Daoy (cell line): Measurements from ENCODE around the gene VPS25. TPM values are rescaled to one million over a fixed set of nuclear protein-coding genes. Genes with fewer than 3 reads are reported as not detected.

Experiments
- DNase-seq: peaks from one replicate; pipeline ENCODE4 v3.0.0-alpha.2; 2015; ENCODE audit warnings: low read depth
- total RNA-seq: library from RNA; depleted of rRNA; stranded (reverse); fragments of >200 nt; shearing (Covaris generic); gene quantifications from 2 replicates; pipeline ENCODE4 v1.2.3, GENCODE V29; 2014

The VPS25 gene
- total RNA-seq, 1 experiment from 2014 or later, result 60.7 TPM

DNA sequence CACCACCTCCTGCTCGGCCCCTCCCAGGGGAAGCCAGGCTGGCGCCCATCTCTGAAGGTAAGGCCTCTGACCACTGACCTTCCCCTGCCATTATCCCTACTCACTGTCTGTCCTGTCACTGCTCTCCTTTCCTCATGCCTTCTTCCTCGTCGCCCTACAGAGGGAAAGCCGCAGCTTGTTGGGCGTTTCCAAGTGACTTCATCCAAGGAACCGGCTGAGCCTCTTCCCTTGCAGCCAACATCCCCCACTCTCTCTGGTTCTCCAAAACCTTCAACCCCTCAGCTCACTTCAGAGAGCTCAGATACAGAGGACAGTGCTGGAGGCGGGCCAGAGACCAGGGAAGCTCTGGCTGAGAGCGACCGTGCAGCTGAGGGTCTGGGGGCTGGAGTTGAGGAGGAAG is 22.2 kb downstream of the VPS25 start:
- no peak for DNase-seq

DNA sequence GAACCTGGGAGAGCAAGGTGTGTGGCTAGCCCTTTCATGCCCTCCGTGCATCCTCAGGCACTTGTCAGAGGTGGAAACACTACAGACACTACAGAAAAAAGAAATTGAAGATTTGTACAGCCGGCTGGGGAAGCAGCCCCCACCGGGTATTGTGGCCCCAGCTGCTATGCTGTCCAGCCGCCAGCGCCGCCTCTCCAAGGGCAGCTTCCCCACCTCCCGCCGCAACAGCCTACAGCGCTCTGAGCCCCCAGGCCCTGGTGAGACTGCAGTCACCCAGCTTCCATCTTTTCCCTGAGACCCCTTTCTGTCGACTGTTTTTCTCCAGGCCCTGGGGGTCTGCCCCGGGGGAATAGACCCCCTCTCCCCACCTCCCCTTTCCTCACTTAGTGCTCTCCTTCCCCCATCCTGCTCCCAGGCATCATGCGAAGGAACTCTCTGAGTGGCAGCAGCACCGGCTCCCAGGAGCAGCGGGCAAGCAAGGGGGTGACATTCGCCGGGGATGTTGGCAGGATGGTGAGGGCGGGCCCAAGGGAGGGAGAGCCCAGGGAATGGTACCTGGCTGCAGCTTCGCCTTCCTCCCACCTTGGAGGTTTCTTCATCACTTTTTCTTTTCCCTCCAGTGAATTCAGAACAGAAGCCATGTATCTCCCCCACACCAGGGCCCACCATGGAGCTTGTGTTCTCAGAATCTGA is 23.0 kb downstream of the VPS25 start:
- no peak for DNase-seq

DNA sequence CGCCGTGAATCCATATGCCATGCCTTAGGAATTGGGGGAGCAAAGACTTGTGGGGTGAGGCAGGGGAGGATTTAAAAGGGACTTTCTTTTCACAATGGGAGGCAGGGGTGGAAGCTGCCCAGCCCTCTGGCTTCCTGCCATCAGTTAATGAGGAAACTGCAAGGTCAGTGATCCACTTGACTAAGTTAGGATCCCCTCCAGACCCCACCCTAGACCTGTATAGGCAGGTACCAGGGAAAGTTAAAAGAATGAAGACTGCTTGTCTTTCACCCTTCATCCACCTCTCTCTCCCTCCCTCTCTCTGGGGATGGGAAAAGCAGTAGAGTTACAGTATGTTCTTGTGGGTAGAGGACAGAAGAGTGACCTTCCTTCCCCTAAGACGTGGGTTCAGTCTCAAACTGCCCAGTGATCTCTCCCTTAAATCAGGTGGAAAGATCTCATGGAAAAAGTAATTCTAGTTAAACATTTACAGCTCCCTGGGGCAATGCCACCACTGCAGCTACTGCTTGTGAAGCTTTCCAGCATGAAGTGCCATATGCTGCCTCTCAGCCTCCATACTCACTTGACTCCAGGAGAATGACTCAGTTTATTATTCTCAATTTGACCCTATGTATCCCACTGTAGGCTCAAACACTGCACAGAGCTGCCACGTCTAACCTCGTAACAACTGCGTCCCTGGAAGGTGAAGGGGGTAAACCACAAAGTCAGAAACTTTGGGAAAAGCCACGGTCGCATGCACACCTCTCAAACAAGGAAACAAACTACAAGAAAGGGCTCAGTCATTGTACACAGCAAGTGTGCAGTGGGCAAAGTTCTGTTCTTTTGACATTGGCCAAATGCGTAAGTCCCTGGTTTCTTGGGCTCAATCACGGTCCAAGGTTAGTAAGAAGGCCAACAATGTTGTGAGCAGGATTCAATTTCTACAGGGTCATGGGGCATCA is 24.1 kb downstream of the VPS25 start:
- no peak for DNase-seq

DNA sequence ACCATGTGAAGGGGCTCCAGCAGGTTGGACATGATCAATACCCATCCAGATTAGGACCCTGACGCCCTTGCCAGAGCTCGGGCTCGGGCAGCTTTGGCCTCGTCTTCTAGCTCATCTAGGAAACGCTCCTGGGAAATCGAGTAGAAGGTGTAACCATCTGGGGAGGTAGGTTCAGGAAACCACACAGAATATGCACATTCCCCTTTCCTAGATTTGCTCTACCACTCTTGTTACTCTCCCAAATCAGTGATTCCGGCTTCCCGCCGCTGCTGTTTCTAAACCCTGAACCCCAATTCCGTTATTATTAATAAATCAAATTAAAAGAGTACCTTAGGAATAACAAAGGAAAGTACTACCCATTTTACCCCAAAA is 24.7 kb downstream of the VPS25 start:
- DNase-seq, result no peak

DNA sequence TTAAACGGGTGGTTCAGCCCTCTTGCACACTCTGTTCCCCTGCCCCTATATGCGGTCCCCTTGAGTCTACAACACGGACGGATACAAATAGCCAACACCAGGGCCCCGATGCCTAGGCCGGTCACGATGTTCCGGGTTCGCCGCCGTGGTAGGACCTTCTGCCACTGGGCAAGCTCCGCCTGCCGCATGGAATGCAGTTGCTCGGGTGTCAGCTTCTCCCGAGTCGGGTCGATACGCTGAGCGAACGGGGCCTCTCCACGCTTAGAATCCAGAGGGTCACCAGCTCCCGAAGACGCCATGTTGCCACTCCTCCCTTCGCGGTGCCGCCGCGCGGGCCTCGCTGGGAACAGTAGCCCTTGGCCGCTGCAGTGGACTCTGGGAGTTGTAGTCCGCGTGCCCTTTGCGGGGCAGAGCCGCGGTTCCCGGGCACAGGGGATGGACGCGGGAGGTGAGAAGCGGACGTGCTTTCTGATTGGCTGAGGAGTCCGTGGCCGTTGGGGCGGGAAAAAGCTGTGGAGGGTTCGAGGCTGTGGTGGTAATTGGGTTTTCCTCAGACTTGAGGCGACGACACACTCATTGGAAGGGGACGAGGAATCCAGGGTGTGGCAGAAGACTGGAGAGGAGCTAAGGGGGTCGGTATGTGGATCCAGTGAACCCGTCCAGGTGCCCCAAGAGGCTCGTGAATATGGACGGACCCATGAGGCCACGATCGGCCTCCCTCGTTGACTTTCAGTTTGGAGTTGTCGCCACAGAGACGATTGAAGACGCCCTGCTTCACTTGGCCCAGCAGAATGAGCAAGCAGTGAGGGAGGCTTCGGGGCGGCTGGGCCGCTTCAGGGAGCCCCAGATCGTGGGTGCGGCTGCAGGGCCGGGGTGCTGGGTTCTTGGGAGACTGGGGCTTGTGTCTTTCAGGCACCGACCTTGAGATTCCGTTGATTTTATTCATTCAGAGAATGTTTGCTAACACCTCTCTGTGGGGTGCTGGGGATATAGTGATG is 25.4 kb downstream of the VPS25 start, which contains the start of the genes CNTD1 and COA3:
TSS of gene CNTD1 (plus strand) at position 479 of the 998 bp plus-strand sequence. CDS start at position 686, 207 bp downstream.
TSS of gene COA3 (minus strand) at position 322 of the 998 bp plus-strand sequence. CDS start at position 299, 23 bp downstream.
- peak; percentile 86 for DNase-seq

DNA sequence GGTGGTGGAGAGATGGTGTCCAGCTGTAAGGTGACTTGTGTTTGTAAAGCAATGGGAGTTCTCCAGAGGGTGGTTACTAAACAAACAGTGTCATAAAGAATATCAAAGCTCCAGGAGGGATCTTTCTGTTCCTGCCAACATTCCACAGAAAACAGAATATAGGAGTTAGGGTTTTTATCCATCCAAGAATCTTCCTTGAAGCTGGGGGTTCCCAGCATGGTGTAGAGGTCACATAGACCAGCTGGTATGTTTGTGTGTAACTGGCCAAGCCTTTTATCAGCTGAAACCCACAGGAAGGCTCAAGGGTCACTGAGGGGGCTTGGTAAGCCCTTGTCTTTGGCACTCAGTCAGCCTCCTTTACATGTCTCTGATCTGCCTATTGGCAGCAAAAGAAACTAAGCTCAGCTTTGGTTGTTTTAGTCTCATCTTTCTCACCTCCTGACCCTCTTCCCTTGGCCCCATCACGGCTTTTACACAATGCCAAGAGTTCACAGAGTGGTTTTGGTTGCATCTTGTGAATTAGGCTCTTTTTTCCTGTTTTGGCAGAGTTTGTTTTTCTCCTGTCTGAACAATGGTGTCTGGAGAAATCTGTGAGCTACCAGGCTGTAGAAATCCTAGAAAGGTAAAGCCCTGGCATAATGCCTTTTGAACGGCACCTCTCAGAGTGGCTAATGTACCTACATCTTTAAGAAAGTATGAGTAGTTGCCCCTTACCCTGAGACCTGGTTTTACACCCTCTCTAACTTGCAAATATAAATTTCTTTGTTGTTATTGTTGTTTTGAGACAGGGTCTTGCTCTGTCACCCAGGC is 30.0 kb downstream of the VPS25 start:
- no peak for DNase-seq

DNA sequence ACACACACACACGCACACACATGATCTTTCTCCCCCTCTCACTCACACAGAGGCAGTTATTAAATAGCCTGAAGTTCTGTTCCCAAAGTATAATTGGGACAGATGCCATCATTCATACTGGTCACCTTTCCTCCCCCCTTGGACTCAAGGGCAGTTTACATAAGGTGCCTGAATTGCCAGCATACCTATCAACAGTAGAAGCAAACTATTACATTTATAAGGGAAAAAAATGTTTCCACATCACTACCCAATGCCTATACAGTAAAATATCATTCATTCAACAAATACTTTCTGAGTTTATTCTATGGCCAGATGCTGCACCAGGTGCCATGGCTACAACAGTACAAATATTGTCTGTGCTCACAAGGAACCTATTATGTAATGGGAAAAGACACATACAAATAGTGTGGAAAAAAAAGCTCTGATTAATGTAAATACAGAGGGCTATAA is 31.7 kb downstream of the VPS25 start:
- DNase-seq, result no peak

DNA sequence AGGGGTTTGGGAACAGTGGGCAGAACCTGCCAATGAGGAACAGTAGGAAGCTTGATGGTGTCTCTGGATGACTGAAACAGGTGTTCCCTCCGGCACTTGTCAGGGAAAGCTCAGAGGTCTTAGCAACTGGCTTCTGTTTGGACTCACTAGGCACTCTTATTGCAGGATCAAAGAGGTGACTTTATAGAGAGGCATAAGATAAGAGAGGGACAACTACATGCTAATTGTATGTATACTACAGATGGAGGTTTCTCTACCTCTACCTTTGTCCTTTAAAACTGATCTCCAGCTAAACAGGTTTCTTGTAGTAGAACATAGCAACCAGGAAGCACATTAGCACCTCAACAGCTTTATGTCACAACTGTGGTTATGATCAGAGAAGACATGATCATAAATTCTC is 33.0 kb downstream of the VPS25 start:
- no peak for DNase-seq

DNA sequence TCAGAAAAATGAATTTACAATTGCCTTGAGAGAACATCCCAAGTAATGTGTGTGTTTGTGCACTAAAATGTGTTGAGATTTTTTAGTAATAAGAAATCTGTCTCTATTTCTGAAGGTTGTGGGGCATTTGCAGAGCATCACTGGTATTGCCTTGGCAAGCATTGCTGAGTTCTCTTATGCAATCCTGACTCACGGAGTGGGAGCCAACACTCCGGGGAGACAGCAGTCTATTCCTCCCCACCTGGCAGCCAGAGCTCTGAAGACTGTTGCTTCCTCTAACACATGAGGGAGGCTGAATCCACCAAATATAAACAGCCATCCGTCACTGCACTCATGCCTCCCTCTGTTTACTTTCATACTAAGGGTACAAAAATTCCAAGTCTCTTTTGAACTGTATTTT is 36.0 kb downstream of the VPS25 start:
- DNase-seq, result no peak

DNA sequence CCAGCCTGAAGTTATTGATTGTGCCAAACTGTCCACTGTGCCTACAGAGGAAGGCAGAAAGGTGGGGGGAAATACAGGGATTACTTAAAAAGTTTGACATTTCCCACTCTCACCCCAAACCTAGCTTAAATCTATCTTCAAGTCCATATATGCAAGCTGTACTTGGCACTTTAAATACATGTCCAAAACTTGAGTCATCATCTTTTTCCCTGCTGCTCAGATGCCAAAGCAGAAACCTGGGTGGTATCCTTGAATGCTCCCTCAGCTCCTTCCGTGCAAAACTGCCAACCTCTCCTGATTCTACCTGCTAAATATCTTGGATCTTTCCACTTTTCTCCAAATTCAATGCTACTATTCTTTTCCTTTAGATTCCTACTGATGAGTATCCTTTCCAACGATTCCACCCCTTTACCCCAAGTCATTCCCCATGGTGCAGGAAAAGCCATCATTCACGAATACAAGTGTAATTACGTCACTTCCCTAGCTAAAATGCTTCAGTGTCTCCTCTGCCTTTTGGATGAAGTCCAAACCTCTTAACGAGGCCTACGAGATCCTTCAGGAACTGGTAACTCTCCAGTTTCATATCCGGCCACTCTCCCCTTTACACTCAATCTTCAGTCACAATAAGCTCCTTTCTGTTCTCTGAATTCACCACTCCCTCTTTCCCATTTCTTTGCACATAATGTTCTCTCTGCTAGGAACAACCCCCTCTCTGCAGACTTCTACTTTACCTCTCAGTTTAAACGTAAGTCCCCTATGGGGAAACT is 41.6 kb downstream of the VPS25 start:
- DNase-seq, result peak; percentile 84

DNA sequence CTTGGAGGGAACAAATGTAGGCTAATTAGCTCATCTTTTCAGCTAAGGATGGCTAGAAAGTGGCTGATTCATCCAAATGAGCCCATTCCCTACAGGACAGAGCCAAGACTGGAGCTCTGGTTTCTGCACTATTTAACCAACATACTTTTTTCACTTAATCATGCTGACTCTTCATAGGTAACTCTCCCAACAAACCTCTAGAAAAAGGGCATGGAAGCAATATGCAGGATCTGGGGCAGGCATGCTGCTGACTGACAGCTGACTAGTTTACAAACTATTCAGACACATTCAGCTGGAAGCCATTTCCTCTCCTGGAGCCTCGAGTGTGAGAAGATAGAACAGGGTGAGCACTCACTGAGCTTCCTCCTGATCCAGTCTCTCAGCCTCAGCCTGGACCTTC is 44.6 kb downstream of the VPS25 start:
- DNase-seq, result no peak

DNA sequence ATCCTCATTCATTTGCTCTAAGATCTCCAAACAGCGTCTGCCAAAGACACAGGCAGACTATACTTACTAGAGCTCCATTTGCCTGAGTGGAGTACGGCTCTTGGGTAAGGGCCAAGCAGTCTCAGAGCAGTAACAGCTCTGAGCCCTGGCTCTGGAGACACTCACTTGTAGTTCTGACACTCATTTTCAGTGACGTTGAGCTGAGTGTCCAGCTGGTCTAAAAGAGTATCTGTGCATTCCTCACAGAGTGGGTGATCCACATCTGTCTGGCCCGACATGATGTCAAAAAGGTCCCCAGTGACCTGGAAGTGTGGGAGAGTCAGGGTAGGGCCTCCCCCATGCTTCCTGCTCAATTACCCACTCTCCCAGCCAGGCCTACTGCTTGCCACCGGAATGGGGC is 45.1 kb downstream of the VPS25 start:
- no peak for DNase-seq

DNA sequence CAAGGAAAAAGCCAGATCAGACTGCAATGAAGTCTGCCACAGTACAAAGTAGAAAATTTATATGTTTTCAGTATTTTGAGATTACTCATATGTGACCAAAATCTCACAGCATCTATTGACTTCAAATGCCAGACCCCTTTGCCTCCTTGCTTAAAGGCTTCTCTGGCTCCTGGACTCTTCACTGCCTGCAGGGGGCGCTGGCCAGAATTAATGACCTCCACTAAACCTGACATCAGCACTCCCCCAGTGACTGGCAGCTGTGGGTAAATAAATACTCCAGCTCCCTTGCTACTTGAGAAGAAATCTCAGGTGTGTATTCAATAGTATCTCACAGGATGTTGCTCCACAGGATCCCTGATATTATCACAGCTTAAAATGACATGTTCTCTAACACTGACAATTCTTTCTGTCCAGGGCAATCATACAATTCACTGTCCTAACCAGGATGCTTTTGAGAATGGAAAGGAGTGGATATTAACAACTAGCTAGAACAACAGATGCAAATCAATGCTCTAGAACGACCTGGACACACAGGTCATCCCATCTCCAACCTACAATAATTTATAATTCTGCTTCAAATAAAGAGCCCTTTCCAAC is 46.8 kb downstream of the VPS25 start:
- peak; percentile 43 for DNase-seq

DNA sequence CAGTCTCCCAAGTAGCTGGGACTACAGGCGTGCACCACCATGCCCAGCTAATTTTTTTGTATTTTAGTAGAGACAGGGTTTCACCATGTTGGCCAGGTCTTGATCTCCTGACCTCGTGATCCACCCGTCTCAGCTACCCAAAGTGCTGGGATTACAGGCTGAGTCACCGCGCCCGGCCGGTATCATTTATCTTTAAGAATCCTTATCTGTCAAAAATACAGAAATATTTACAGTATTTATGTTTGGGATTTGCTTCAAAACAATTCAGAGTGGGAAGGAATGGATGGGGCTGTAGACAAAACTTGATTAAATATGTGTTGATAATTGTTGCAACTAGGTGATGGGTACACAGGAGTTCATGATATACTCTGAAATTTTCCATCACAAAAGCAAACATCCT is 47.9 kb downstream of the VPS25 start:
- DNase-seq, result no peak

DNA sequence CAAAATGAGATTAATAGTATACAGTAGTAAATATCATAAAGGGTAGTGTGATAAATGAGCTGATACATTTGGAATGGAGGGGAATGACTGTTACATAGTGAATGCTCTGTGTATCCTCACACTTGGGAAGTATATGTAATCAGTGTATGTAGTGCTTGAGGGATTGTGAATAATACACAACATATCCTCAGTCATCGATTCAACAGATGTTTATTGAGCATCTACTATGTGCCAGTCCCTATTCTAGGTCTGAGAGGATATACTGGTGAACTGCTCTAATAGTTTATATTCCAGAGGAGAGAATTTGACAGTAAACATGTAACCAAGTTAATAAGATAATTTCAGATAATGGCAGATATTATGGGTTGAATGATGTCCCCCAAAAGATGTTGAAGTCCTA is 54.2 kb downstream of the VPS25 start:
- DNase-seq, result no peak
